Measurements from ENCODE around the gene AZIN2. TPM values are rescaled to one million over a fixed set of nuclear protein-coding genes. Genes with fewer than 3 reads are reported as not detected.

AZIN2 gene
- total and polyA plus RNA-seq, 10 of the 15 experiments (the other 5 are each of a cell fraction or from before 2014, with no cell fraction given), result 0.02 to 0.85 (median 0.23) TPM

GRCh38 chr1:33146003-33146402, 65.0 kb downstream of the AZIN2 start:
- ChIA-PET RAD21 (ENCODE audit: unreplicated experiment) (interaction anchor here (0.6 kb wide), 1 partner anchor 310 kb away, joined by 3 read pairs; no protein-coding TSS in a partner anchor), POLR2A (no interaction called here), SMC1A (ENCODE audit: uncharacterized antibody, unreplicated experiment) (no interaction called here), CTCF (interaction anchor here (1.9 kb wide), 1 partner anchor 8 kb away, joined by 6 read pairs; no protein-coding TSS in a partner anchor)
- H3K4me1 ChIP-seq (ENCODE audit: control insufficient read depth, insufficient read depth, low read length), result no peaks in the 10 kb centered on the region
- H3K27ac ChIP-seq (ENCODE audit: control insufficient read depth, insufficient read depth), result no peak overlapping the region
- DNase-seq (ENCODE audit: low read depth, low spot score) (no peak), ATAC-seq (no peak), FAIRE-seq (no peak)
- H3K79me2 ChIP-seq (ENCODE audit: control insufficient read depth, insufficient read depth, low read length), result no peaks in the 10 kb centered on the region
- H3K4me3 ChIP-seq, result no peak overlapping the region
- no peak overlapping the region for H3K9ac ChIP-seq (ENCODE audit: control insufficient read depth, insufficient read depth, low read length)
- in situ Hi-C loops (cut with MboI), result no loop called here
- H3K36me3 ChIP-seq (ENCODE audit: control insufficient read depth in 2 of 2, insufficient read depth in 2 of 2, low read length in 1 of 2), result no peaks in the 10 kb centered on the region; a peak in 1 of 4 replicates
- H3K9me3 ChIP-seq (replicated peaks; ENCODE audit: control insufficient read depth, insufficient read depth, low read length), result no peaks in the 10 kb centered on the region
- no peaks in the 10 kb centered on the region for H3K27me3 ChIP-seq (replicated peaks in 1 of 2; ENCODE audit: control insufficient read depth in 2 of 2, insufficient read depth in 2 of 2, low read length in 1 of 2)
- H2AFZ ChIP-seq (ENCODE audit: control insufficient read depth, low read depth, low read length), result no peak overlapping the region
- intact Hi-C loops (cut with micrococcal nuclease; ENCODE audit: unreplicated experiment), result no loop called here
- H4K20me1 ChIP-seq (ENCODE audit: control insufficient read depth, insufficient read depth), result no peaks in the 10 kb centered on the region
- BruUV-seq (replicated peaks), result no TSS peak
- WGBS (ENCODE audit: insufficient coverage, insufficient replicate concordance, low lambda C conversion rate, missing lambda C conversion rate), result 94% methylated on average over 3 of the region's 3 CpGs
- H3K4me2 ChIP-seq (ENCODE audit: control insufficient read depth, insufficient read depth), result no peak overlapping the region
- TF ChIP-seq MTA3 (IDR thresholded peaks at IDR 0.05; ENCODE audit: borderline replicate concordance, low read length) (no peak), RCOR1 (conservative IDR thresholded peaks at IDR 0.05; ENCODE audit: low read depth, low read length) (no peak), RELB (IDR thresholded peaks at IDR 0.05; ENCODE audit: low read depth) (no peak), SP1 (IDR thresholded peaks at IDR 0.05; ENCODE audit: low read depth, low read length) (no peak), CHD2 (IDR thresholded peaks at IDR 0.05; ENCODE audit: borderline replicate concordance, low read depth, low read length) (no peak), CEBPZ (IDR thresholded peaks at IDR 0.05; ENCODE audit: low read depth, low read length) (no peak), KLF5 (IDR thresholded peaks at IDR 0.05; ENCODE audit: partially characterized antibody) (no peak), POLR2AphosphoS2 (IDR thresholded peaks at IDR 0.05; ENCODE audit: low read depth, low read length) (no peak), TCF3 (IDR thresholded peaks at IDR 0.05; ENCODE audit: borderline replicate concordance, insufficient read depth, low read depth, low read length) (no peak), ASH2L (IDR thresholded peaks at IDR 0.05; ENCODE audit: borderline replicate concordance, low read depth) (no peak), CHD1 (IDR thresholded peaks at IDR 0.05; ENCODE audit: low read depth, low read length) (no peak), ATF7 (IDR thresholded peaks at IDR 0.05; ENCODE audit: low read depth) (no peak), TAF1 (IDR thresholded peaks at IDR 0.05; ENCODE audit: borderline replicate concordance, low read depth, low read length) (no peak), STAT3 (IDR thresholded peaks at IDR 0.05; ENCODE audit: low read depth, low read length) (no peak), MLLT1 (IDR thresholded peaks at IDR 0.05) (no peak), CBX5 (IDR thresholded peaks at IDR 0.05; ENCODE audit: low read depth) (no peak), E4F1 (IDR thresholded peaks at IDR 0.05; ENCODE audit: borderline replicate concordance, partially characterized antibody) (no peak)
